Ascending aorta (tissue), 2 donors: ENCODE results near the gene THAP4. TPM values are rescaled to one million over a fixed set of nuclear protein-coding genes. Genes with fewer than 3 reads are reported as not detected.

Experiments
- DNase-seq, 2 donors: peaks; one replicate each; pipeline ENCODE4 v3.0.0-alpha.2; 2019; ENCODE audit warnings: low spot score in 2 of 2
- H3K27ac ChIP-seq, 2 donors: fragments of 200-600 bp; sonication (generic); one replicate each; pipeline ENCODE4 v1.5.1; 2016 to 2017; ENCODE audit warnings: mild to moderate bottlenecking in 1 of 2
- H3K27me3 ChIP-seq: fragments of 200-600 bp; sonication (generic); one replicate; pipeline ENCODE4 v1.5.1; 2017
- H3K36me3 ChIP-seq, 2 donors: fragments of 200-600 bp; sonication (generic); one replicate each; pipeline ENCODE4 v1.5.1; 2016
- H3K4me1 ChIP-seq, 2 donors: fragments of 200-600 bp; sonication (generic); one replicate each; pipeline ENCODE4 v1.5.1; 2016 to 2017; ENCODE audit warnings: mild to moderate bottlenecking in 1 of 2
- H3K4me3 ChIP-seq, 2 donors: fragments of 200-600 bp; sonication (generic); one replicate each; pipeline ENCODE4 v1.5.1; 2016 to 2017; ENCODE audit warnings: mild to moderate bottlenecking in 1 of 2
- H3K9me3 ChIP-seq, 2 donors: fragments of 200-600 bp; sonication (generic); one replicate each; pipeline ENCODE4 v1.5.1; 2016
- intact Hi-C: fragments of 100-400 bp; cut with DNase I; formaldehyde crosslinking; loops from one replicate; pipeline ENCODE4 v1.15.1; 2023
- total RNA-seq: library from RNA; depleted of rRNA; stranded (reverse); fragments of >200 nt; gene quantifications from one replicate; pipeline ENCODE4 v1.1.0, GENCODE V29; 2016
- TF ChIP-seq, protein P1 (sequence below), 3 experiments: fragments of 200-600 bp in 2 of 3; fragments of 450-650 bp in 1 of 3; sonication (generic) in 2 of 3; IDR thresholded peaks; one replicate each; pipeline ENCODE4 v1.5.1; 2016 to 2019; ENCODE audit warnings: antibody characterized with exemption in 3 of 3, mild to moderate bottlenecking in 1 of 3, moderate library complexity in 1 of 3

The THAP4 gene
- 80.8 TPM for total RNA-seq

DNA sequence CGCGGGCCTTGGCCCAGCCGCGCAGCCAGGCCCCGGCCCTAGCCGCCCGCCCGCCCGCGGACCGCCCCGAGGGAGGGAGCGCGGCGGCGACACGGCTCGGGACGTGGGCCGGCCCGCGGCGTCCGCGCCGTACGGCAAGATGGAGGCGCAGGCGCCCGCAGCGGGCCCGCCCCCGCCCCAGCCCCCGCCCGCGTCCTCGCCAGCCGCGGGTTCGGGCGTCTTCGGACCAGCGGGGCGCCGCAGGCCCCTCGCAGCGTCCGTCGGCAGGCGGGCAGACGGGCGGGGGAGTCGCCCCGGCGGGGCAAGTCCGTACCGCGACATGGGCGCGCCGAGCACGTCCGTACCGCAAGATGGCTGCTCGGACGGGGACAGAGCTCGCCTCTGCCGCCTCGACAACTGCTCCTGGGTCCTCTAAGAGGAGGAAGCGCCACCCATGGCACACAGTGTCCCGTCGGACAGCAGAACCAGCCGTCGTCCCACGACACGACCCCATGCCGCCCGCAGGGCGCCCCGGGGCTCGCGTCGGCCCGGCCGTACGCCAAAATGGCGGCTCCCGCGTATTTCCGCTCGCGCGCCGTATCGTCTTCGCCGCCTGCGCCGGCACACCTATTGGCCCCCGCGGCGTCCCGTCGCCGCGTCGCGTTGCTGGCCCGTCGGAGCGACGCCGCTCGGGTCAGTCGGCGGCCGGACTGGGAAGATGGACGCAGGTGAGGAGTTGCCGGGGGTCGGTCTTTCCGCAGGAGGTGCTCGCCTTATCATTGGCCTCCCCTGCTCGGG lies at the start of gene THAP4, which contains the start of gene ATG4B:
THAP4 (minus strand) TSS at position 141 of the 777 bp plus-strand sequence. CDS start 141 bp downstream, outside the sequence.
ATG4B (plus strand) TSS at position 676 of the 777 bp plus-strand sequence; CDS start at position 698, 22 bp downstream.
- peak within 1 kb of the TSS; percentile 89 to 100 for H3K4me3 ChIP-seq
- intact Hi-C loops, result loop anchor here (1.0 kb wide), 7 partner anchors 27 to 487 kb away; partner anchors contain the start of genes DTYMK, FARP2, HDLBP and ING5
- no peaks in the 10 kb centered on the region for H3K9me3 ChIP-seq
- TF ChIP-seq, protein P1, sequence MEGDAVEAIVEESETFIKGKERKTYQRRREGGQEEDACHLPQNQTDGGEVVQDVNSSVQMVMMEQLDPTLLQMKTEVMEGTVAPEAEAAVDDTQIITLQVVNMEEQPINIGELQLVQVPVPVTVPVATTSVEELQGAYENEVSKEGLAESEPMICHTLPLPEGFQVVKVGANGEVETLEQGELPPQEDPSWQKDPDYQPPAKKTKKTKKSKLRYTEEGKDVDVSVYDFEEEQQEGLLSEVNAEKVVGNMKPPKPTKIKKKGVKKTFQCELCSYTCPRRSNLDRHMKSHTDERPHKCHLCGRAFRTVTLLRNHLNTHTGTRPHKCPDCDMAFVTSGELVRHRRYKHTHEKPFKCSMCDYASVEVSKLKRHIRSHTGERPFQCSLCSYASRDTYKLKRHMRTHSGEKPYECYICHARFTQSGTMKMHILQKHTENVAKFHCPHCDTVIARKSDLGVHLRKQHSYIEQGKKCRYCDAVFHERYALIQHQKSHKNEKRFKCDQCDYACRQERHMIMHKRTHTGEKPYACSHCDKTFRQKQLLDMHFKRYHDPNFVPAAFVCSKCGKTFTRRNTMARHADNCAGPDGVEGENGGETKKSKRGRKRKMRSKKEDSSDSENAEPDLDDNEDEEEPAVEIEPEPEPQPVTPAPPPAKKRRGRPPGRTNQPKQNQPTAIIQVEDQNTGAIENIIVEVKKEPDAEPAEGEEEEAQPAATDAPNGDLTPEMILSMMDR (IDR thresholded peaks at IDR 0.05), result no peak
- H3K36me3 ChIP-seq, result peaks cover 14 to 18% of the 10 kb centered on the region in 2 donors
- H3K27ac ChIP-seq, result peak within 1 kb of the TSS; percentile 99
- DNase-seq, result peak; percentile 26 to 88
- H3K4me1 ChIP-seq, result peaks cover 17 to 29% of the 10 kb centered on the region in 2 donors
- H3K27me3 ChIP-seq, result no peaks in the 10 kb centered on the region

DNA sequence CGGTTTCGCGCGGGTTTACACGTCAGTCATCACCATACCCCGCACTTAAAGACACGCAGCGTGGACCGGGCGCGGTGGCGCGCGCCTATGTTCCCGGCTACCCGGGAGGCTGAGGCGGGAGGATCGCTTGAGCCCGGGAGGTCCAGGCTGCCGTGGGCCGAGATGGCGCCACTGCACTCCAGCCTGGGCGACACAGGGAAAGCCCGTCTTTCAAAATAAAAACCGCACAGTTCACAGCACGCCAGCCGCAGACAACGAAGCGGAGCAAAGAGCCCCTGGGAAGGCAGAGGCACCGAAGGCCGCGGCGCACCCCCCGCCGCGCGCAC lies 49.3 kb upstream of the THAP4 start:
- Histone ChIP-seq H3K4me3 (peak overlapping the region; percentile 85 to 94), H3K36me3 (peaks cover 0 to 16% of the 10 kb centered on the region in 2 donors), H3K27ac (peak overlapping the region in 1 of 2 donors; percentile 6), H3K9me3 (no peaks in the 10 kb centered on the region), H3K4me1 (peaks cover 7 to 18% of the 10 kb centered on the region in 2 donors), H3K27me3 (no peaks in the 10 kb centered on the region)
- TF ChIP-seq, protein P1 (IDR thresholded peaks at IDR 0.05), result no peak
- intact Hi-C loops, result loop anchor here (1.0 to 10.0 kb wide), 5 partner anchors 48 to 694 kb away; partner anchors contain the start of genes ATG4B, D2HGDH, STK25 and THAP4
- no peak for DNase-seq

- DNase-seq, result no peak
- TF ChIP-seq, protein P1 (IDR thresholded peaks at IDR 0.05), result no peak
- H3K27ac ChIP-seq, result no peak overlapping the region
These were observed 44.1 kb upstream of the THAP4 start for GRCh38 chr2:241680827-241681599.

GRCh38 chr2:241680044-241680443 lies 43.1 kb upstream of the THAP4 start:
- no peak overlapping the region for H3K27ac ChIP-seq
- H3K4me3 ChIP-seq, result no peak overlapping the region
- no peaks in the 10 kb centered on the region for H3K9me3 ChIP-seq
- no peaks in the 10 kb centered on the region for H3K27me3 ChIP-seq
- TF ChIP-seq, protein P1 (IDR thresholded peaks at IDR 0.05), result no peak
- DNase-seq, result no peak
- intact Hi-C loops, result loop anchor here (10.0 kb wide), 1 partner anchor 175 kb away; the partner anchor contains the start of gene STK25
- no peaks in the 10 kb centered on the region for H3K4me1 ChIP-seq
- H3K36me3 ChIP-seq, result peaks cover 16 to 37% of the 10 kb centered on the region in 2 donors

More at GRCh38 chr2:241680827-241681599, 44.1 kb upstream of the THAP4 start:
- Histone ChIP-seq H3K27me3 (no peaks in the 10 kb centered on the region), H3K4me1 (peaks cover 0 to 3% of the 10 kb centered on the region in 2 donors), H3K4me3 (no peak overlapping the region), H3K9me3 (no peaks in the 10 kb centered on the region), H3K36me3 (peaks cover 16 to 37% of the 10 kb centered on the region in 2 donors)
- intact Hi-C loops, result loop anchor here (10.0 kb wide), 1 partner anchor 176 kb away; the partner anchor contains the start of gene STK25

DNA sequence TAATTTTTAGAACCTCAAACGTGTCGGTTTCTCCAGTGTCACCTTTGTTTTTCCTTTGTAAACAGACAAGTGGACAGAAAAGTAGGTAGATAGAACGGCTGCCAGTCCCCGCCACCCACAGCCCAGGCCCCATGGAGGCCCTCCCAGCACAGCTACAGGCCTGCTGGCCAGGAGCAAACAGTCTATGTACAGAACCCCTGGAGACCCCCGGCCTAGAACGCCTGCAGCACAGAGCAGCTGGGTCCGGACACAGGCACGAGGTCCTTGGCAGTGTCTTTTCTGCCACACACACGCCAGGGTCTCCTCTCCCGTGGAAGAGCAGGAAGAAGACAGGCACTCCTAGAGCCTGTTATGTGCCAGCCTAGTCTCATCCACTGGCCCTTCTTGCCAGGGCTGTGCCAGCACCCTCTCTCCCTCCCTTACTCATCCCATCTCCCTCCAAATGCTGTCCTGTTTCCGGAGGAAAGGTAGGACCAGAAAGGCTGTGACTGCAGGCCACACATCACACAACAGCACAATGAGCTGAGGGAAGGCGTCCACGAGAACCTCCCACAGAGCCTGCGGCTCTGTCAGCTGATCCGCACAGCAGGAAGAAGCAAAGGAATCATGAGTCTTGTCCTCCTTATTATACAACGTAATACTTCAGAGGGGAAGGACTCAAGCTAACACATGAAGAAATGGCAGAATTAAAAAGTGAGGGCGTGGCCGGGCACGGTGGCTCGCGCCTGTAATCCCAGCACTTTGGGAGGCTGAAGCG lies 42.0 kb upstream of the THAP4 start:
- DNase-seq, result no peak
- Histone ChIP-seq H3K9me3 (no peaks in the 10 kb centered on the region), H3K27ac (no peak overlapping the region), H3K36me3 (peaks cover 16 to 37% of the 10 kb centered on the region in 2 donors), H3K27me3 (no peaks in the 10 kb centered on the region), H3K4me1 (no peaks in the 10 kb centered on the region), H3K4me3 (no peak overlapping the region)
- TF ChIP-seq, protein P1 (IDR thresholded peaks at IDR 0.05), result no peak
- intact Hi-C loops, result no loop called here
